ENCODE results near the gene IFT122.

GRCh38 chr3:129463094-129463493, 23.1 kb downstream of the IFT122 start:
- no peak for TF ChIP-seq CTCF (IDR thresholded peaks at IDR 0.05)
- TF ChIP-seq POLR2A (IDR thresholded peaks at IDR 0.05): no peak
